HG03520 (cell line): ENCODE measurements around the gene GON4L.
"Not testable (repeated sequence)": the region's sequence is repeated elsewhere in the genome, so short reads cannot be mapped to it uniquely, and the experiment has no call there.

Experiments used
- ATAC-seq: cut with Tn5 transposase; IDR thresholded peaks from one replicate; pipeline ENCODE4 v1.9.1; 2021; ENCODE audit warnings: mild to moderate bottlenecking, moderate library complexity; ENCODE audit not compliant: unreplicated experiment

GON4L gene

DNA sequence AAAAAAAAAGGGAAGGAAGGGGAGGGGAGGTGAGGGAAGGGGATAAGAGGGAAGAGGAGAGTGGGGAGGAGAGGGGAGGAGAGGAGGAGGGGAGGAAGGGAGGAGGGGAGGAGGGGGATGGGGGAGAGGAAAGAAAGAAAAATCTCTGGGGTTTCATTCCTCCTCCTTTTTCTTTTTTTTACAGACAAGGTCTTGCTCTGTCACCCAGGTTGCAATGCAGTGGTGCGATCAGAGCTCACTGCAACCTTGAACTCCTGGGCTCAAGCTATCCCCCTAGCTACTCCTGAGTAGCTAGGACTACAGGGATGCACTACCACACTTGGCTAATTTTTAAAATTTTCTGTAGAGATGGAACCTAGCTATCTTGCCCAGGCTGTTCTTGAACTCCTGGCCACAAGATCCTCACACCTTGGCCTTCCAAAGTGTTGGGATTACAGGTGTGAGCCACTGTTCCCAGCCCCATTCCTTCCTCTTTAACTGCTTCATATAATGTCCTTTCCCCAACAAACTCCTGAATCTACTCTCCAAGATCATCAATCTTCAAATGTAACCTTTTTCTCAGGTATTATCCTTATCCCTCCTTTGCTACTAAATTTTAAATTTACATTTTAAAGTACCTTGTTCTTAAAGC lies 23.2 kb downstream of the GON4L start:
- ATAC-seq, result no peak

DNA sequence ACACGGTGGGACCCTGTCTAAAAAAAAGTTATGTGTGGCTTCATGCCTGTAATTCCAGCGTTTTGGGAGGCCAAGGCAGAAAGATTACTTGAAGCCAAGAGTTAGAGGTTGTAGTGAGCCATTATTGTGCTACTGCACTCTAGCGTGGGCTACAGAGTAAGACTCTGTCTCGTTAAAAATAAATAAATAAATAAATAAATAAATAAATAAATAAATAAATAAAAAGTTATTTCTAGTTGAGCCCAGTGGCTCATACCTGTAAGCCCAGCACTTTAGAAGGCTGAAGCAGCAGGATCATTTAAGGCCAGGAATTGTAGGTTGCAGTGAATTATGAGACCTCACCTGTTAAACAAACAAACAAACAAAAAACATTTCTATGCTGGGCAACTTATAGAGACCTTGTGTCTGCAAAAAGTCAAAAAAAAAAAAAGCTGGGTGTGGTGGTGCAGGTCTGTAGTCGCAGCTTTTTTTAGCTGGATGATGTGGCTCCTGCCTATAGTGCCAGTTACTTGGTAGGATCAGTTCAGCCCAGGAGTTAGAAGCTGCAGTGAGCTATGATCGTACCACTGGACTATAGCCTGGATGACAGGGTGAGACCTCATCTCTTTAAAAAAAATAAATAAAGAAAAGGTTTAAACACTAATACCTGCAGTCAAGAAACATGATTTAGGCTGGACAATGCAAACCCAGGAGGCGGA lies 25.6 kb downstream of the GON4L start:
- no peak for ATAC-seq

DNA sequence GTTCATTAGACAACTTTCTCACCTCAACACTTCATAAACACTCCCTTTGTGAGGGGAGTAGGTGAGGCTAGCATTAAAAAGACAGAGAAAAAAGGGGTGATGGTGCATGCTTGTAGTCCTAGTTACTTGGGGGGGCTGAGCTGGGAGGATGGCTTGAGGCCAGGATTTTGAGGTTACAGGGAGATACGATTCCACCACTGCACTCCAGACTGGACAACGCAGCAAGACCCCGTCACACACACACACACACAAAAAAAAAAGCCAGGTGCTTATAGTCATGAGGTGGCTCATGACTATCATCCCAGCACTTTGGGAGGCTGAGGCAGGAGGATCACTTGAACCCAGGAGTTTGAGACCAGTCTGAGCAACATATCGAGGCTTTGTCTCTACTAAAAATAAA lies 29.6 kb downstream of the GON4L start:
- no peak for ATAC-seq

DNA sequence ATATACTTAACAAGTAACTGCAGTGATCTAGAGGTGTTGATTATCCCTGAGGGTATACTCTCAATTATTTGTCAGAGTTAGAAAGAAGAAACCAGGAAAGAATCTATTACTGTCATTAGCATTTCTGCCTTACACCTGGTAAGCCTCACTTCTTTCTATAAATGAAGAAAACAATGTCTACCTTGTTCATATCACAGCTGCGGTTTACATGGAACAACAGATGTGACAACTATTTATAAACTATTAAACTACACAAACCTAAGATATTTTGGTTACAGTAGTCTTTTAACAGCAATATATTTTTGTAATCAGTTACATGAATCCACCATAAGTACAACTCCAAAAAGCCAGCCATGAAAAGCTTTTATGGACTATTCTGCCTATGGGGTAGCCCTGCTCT lies 40.7 kb downstream of the GON4L start:
- no peak for ATAC-seq

DNA sequence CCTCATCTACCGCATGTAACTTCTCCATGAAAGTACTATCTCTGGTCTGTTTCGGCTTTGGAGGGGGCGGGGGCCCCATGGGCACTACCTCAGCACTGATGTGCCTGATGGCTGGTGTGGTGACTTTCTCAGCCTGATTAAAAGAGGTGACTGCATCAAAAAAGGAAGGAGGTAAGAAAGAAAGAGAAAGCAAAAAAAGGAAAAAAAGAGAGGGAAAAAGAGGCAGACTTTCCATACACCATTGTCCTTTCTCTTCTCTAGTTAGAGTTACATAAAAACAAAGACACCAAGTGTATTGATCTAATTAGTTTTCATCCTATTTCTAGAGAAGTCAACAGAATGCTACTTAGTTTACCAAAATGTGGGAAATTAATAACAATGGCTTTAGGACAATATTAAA lies 43.3 kb downstream of the GON4L start:
- ATAC-seq, result no peak

DNA sequence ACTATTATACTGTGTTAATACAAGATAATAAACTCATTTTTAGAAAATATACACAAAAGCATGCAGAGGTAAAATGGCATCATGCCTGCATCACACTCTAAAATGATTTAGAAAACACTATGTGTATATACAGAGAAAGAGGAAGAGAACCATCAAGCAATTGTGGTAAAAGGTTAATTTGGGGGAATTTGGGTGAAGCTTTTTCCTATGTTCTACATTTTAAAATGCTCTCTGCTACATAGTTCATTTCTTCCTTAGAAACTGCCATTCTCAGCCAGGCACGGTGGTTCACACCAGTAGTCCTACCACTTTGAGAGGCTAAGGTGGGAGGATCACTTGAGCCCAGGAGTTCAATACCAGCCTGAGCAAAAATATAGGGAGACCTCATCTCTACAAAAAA lies 44.1 kb downstream of the GON4L start:
- ATAC-seq, result no peak

DNA sequence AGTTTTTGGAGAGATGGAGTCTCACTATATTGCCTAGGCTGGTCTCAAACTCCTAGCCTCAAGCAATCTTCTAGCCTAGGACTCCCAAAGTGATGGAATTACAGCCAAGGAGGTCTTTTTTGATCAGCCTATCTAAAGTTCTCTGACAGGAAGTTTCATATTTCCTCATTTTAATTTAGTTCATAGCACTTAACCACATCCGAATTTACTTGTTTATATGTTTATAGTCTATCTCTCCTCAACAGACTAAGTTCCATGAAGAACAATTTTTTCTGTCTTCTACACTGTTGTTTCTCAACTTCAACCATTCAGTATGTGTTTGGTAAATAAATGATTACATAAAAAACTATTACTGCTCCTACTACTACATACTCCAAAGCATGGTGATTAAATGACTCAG lies 47.9 kb downstream of the GON4L start:
- no peak for ATAC-seq

DNA sequence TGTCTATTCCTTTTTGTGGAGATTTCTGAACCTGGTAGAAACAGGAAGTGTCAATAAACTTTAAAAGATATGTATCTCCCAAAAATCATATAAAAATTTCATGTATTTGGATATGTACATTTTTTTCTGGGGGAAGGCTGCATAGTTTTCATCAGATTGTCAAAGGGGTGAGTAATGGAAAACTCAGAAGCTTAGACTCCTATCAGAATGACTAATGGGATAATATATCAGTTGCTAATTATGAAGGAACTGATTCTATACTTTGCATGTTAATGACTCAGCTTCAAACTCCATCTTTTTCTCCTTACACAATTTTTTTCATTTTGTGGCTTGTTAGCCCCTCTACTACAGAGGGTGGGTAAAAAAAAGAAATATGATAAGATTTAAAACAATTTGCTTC lies 55.9 kb downstream of the GON4L start:
- ATAC-seq, result no peak

DNA sequence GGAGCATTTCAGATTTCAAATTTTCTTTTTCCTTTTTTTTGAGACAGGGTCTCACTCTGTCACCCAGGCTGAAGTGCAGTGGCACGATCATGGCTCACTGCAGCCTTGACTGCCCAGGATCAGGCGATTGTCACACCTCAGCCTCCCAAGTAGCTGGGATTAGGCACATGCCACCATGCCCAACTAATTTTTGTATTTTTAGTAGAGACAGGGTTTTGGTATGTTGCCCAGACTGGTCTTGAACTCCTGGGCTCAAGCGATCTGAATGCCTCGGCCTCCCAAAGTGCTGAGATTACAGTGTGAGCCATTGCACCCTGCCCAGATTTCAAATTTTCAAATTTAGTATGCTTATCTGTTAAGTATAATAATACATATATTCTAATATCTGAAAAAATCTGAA lies 61.4 kb downstream of the GON4L start:
- ATAC-seq, result not testable (repeated sequence)

DNA sequence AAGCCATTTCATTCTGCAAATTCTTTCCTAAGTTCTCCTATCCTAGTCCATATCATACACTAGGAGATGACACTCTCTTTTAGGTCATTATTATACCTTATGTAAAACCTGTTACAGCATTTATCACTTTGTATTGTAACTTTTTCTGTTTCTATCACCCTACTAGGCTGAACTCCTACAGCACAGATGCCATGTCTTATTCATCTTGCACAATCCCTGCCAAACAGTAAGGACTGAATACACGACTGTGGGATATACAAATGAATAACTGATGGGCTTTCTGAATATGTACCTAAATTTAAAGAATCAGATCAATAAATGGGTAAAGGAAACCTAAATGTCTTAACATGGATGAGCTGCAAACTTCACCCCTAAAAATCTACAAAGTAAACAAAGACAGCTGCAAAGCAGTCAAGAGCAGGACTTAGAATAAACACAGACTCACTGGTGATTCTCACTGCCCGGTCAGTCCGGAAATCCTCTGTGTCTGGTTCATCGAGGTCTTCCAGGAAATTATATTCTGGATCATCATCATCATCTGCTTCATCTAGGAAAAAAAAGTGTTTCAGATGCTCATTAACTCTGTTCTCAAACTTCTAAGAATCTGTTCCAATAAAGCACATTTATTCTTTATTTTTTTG lies 62.3 kb downstream of the GON4L start:
- no peak for ATAC-seq

DNA sequence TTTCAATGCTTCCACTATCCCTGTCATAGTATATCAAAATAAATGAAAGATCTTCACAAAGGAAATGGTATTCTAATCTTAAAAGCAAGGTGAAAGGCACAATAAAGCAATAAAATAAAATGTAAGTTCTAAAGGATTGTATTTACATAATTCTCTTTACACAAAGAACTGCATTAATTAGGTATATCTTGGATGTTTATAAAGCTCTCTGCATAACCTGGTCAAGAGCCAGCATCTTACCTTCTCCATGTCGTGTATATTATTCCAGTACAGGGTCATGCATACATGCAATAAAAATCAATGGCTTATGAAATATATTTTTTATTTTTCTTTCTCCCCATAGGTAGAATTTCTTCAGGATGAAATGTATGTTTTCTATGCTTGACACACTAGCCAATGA lies 63.8 kb downstream of the GON4L start:
- ATAC-seq, result no peak

DNA sequence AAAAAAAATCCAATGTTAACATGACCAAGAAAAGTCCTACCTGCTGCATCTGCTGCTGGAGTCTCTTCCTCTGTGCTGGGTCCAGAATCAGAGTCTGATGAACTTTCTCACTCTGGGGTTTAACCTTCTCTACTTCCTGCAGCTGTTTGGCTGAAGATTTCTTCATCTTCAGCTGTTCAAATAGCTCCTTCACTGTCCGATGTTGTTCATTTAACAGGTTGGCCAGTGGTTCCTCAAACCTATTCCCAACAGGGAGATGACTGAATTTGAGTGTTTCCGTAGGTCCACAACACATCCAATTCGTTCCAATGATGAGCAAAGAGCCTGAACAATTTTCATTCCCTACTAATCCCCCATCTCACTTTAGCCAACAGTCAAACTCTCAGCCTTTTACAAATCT lies 79.4 kb downstream of the GON4L start:
- no peak for ATAC-seq

DNA sequence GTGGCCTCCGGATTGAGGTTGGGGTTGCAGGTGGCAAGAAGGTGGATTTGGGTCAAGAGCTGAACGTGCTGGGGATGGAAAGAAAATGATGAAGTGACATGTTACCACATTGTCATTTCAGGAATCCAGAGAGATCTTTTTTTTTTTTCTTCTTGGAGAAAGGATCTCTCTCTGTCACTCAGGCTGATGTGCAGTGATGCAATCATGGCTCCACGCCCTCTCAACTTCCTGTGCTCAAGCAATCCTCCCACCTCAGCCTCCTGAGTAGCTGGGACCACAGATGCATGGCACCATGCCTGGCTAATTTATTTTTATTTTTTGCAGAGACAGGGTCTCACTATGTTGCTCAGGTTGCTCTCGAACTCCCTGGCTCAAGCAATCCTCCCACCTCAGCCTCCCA lies 80.6 kb downstream of the GON4L start:
- no peak for ATAC-seq

DNA sequence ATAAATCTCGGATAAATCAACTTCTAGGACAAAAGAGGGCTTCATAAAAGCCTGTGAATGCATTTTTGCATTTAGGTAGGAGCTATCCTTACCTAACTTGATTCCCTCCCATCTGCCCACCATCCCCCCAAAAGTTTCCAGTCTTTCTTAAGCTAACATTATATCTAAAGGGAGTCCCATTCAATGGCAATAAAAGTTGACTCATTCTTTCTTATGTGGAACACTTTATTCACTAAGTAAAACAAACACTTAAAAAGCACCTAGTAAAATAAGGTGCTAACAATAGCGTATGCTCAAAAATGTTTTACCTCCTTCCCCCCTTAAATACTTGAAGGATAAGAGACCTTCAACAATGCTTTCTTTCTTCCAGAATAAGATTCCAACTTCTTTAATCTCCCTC lies 83.8 kb downstream of the GON4L start:
- no peak for ATAC-seq

DNA sequence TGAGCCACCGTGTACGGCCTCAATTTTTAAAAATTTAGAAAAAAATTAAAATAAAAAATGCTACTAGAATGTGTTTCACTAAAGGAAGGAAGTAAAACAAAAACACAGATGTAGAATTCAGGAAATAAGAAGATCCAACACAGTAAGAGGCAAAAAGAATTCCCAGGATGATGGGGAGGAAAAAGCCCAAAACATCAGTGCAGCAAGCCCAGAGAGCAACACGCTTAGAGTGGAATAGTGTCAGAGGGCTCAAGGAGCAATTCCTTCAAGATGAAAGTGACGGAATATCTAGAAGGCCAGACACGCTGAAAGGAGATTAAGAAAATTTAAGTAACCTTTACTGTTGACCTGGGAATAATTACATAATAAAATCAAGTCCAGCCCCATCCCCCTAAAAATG lies 87.8 kb downstream of the GON4L start:
- no peak for ATAC-seq

DNA sequence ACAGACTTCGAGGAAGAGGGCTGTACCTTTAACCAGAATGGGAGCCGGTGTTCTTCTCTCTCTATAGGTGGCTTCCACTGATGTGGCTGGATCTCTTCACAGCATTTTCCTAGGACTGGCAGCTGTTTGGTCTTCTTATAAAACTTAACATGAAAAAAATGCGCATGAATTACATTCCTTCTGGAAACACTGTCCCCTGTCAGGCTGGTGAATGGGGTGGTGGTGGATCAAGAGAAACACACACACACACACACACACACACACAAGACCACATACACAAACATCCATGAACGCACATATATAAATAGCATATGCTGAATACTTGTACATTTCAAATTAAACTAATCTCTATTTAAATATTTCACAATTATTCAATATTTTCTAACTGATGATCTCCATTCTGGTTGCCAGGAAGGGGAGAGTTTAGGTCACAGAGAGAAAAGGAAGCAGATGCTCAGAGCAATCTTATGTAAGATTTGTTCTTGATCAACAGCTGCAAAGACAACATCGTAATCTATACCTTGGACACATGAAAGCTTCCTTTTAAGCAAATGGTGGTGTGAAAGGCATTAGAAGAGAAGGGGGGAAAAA lies 89.5 kb downstream of the GON4L start:
- not testable (repeated sequence) for ATAC-seq

DNA sequence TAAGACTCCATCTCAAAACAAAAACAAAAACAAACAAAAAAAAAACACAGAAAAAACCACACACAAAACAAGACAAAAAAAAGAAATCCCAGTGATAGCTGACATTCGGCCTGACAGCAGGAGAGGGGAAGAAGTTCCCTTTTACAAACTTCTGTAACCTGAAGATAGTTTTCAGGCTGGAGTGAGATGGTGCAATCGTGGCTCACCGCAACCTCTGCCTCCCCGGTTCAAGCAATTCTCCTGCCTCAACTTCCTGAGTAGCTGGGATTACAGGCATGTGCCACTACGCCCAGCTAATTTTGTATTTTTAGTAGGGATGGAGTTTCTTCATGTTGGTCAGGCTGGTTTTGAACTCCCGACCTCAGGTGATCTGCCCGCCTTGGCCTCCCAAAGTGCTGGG lies 93.0 kb downstream of the GON4L start:
- ATAC-seq, result not testable (repeated sequence)

DNA sequence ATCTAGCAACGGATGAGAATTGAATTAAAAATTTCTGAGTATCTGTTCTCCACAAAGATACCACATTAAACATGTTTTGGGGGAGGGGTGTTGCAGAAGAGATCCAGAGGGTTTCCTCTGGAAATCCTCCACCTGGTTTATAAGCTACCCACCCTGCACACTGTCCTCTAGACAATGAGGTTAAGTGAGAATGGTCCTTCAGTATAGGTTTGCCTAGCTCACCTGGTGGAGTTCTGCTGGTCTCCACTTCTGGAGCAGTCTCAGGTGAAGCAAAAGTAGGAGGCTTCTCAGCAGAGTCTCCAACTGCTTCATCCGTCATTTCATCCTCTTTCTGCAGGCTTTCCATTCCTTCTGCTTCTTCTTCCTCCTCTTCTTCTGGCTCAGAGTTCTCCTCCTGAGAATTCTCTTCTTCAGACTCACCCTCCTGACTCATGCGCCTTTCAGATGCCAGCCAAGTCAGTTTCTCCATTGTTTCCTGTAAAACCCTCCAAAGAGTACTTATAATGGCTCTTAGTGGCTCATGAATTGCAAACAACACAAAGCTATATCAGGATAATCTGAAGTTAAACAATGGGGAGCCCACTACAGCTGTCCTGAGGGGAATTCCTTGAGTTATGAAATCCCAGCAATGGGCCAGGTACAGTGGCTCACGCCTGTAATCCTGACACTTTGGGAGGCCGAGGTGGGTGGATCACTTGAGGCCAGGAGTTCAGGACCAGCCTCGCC lies 93.8 kb downstream of the GON4L start:
- ATAC-seq, result not testable (repeated sequence)

DNA sequence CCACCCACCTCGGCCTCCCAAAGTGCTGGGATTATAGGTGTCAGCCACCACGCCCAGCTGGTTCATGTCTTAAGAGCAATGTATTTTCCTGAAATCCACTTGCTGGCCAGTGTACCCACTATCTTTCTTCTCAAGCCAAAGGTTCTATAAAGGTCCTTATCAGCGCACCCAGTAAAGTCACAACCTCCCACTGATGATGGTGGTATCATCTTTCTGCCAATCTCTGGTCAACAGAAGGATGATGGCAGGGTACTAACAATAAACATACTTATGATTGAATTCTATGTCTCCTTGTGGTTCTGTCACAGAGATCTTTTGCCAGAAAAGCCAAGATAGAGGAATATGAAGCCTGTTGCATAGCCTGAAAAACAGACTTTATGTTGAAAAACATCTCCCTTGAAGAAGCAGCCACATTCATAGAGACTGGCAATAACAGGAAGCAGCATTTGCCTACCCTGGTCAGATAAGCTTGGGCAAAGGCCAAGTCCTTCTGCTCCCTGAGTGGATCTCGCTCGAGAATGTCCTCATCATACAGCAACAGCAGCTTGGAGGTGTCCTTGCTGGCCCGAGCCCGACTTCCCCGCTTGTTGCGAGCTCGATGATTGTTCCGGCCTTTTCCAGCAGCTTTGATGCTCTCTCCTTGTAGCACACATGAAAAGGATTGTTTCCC lies 95.1 kb downstream of the GON4L start:
- no peak for ATAC-seq

DNA sequence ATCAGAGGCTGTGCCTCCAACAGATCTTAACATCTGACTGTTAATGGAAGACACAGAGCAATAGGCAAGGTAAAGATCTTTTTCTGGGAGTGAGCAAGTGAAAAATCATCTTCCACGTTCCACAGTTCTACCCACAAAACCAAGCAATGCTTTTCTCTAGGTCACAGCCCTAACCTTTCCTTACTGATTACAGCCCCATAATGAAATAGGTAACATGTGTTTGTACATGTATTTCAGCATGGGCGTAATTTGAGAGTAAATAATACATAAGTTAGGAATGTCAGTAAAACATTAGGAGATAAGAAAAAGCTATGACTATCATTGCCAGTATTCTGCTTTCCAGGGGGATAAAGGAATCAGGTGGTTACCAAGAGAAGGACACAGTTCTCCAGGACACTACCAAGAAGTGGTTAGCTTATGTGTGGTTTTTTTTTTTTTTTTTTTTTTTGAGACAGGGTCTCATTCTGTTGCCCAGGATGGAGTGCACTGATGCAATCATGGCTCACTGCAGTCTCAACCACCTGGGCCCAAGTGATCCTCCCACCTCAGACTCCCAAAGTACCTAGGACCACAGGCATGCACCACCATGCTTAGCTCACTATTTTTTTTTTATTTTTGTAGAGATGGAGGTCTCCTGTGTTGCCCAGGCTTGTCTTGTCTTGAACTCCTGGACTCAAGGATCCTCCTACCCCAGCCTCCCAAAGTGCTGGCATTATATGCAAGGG lies 96.1 kb downstream of the GON4L start:
- ATAC-seq, result no peak
